Measurements from ENCODE around the gene CCDC127. TPM values are rescaled to one million over a fixed set of nuclear protein-coding genes. Genes with fewer than 3 reads are reported as not detected.
"Not testable (repeated sequence)": the region's sequence is repeated elsewhere in the genome, so short reads cannot be mapped to it uniquely, and the experiment has no call there.

The CCDC127 gene
- total and polyA plus RNA-seq, 2 of the 13 experiments (the other 11 are each of a cell fraction or from before 2014, with no cell fraction given): 2.9 to 4.3 TPM

DNA sequence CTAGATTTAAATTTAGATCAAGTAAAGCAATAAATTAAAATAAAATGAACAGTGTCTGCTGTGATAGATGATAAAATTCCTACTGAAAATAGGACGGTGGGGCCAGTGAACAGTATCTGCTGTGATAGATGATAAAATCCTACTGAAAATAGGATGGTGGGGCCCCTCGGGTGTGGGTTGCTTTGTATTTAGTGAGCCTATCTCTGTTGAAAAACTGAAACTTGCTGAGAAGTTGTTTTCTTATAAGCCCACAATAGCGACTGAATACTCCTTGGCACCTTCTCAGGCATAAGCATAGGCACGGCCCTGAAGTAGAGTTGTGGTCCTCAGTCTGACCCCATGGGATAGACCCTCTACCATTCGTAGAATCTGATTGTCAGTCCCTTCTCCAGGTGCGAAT, 5.8 kb upstream of the CCDC127 start:
- POLR2A ChIA-PET: no interaction called here
- TF ChIP-seq ZNF747 (CRISPR knock-in tag; IDR thresholded peaks at IDR 0.05; ENCODE audit: borderline replicate concordance) (no peak), ERF (CRISPR knock-in tag; IDR thresholded peaks at IDR 0.05) (no peak), SATB2 (CRISPR knock-in tag; IDR thresholded peaks at IDR 0.05) (no peak), BRCA1 (CRISPR knock-in tag; IDR thresholded peaks at IDR 0.05) (no peak), KLF16 (CRISPR knock-in tag; IDR thresholded peaks at IDR 0.05) (no peak), ZNF850 (CRISPR knock-in tag; conservative IDR thresholded peaks at IDR 0.05) (no peak), PITX1 (CRISPR knock-in tag; IDR thresholded peaks at IDR 0.05) (no peak), ZNF616 (CRISPR knock-in tag; IDR thresholded peaks at IDR 0.05; ENCODE audit: low read depth) (no peak), CBFB (CRISPR knock-in tag; IDR thresholded peaks at IDR 0.05) (no peak), ZSCAN29 (CRISPR knock-in tag; conservative IDR thresholded peaks at IDR 0.05) (no peak)
- TF ChIP-seq, protein P1, sequence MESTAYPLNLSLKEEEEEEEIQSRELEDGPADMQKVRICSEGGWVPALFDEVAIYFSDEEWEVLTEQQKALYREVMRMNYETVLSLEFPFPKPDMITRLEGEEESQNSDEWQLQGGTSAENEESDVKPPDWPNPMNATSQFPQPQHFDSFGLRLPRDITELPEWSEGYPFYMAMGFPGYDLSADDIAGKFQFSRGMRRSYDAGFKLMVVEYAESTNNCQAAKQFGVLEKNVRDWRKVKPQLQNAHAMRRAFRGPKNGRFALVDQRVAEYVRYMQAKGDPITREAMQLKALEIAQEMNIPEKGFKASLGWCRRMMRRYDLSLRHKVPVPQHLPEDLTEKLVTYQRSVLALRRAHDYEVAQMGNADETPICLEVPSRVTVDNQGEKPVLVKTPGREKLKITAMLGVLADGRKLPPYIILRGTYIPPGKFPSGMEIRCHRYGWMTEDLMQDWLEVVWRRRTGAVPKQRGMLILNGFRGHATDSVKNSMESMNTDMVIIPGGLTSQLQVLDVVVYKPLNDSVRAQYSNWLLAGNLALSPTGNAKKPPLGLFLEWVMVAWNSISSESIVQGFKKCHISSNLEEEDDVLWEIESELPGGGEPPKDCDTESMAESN (CRISPR knock-in tag; conservative IDR thresholded peaks at IDR 0.05): no peak

GRCh38 chr5:222951-223715, 5.2 kb upstream of the CCDC127 start:
- FAIRE-seq; H3K27me3 ChIP-seq (ENCODE audit: control insufficient read depth in 1 of 2, insufficient read depth in 2 of 2, low read length in 2 of 2); POLR2A ChIA-PET; H3K4me2 ChIP-seq (ENCODE audit: low read depth, low read length); H2AFZ ChIP-seq (ENCODE audit: low read length); H3K4me3 ChIP-seq (replicated peaks in 1 of 3; ENCODE audit: insufficient read depth in 1 of 3, low read depth in 2 of 3, low read length in 3 of 3); intact Hi-C loops (cut with micrococcal nuclease; ENCODE audit: unreplicated experiment); DNase-seq (ENCODE audit: low spot score); H3K27ac ChIP-seq (ENCODE audit: extremely low read length, insufficient read depth, low read length); in situ Hi-C loops (cut with HindIII; ENCODE audit: extremely low pct_ligation_motif_present, low pct_unique_long_range_greater_than_20kb); H3K9ac ChIP-seq (ENCODE audit: insufficient read depth, low read depth, low read length); CTCF ChIA-PET (ENCODE audit: low intra/inter-chr PET ratio, low total read pairs); ATAC-seq; BruUV-seq (replicated peaks); H3K9me3 ChIP-seq (ENCODE audit: low read length): not testable (repeated sequence)
- Histone ChIP-seq H3K36me3 (replicated peaks in 1 of 2; ENCODE audit: control insufficient read depth in 1 of 2, insufficient read depth in 2 of 2, low read length in 2 of 2) (peaks cover 18 to 38% of the 10 kb centered on the region in 2 experiments; a peak in 4 of 5 replicates), H4K20me1 (ENCODE audit: insufficient read depth, low read length) (peaks cover 37% of the 10 kb centered on the region), H3K4me1 (ENCODE audit: insufficient read depth, low read length) (peaks cover 31% of the 10 kb centered on the region), H3K79me2 (ENCODE audit: insufficient read depth, low read length) (peaks cover 56% of the 10 kb centered on the region)
- WGBS (ENCODE audit: low lambda C conversion rate): 83% methylated on average over 6 of the region's 6 CpGs

More for the DNA sequence above, 5.8 kb upstream of the CCDC127 start:
- Histone ChIP-seq H3K4me1 (ENCODE audit: insufficient read depth, low read length) (peaks cover 31% of the 10 kb centered on the region), H4K20me1 (ENCODE audit: insufficient read depth, low read length) (peaks cover 36% of the 10 kb centered on the region), H3K9me3 (ENCODE audit: low read length) (no peaks in the 10 kb centered on the region), H3K4me3 (replicated peaks in 1 of 3; ENCODE audit: insufficient read depth in 1 of 3, low read depth in 2 of 3, low read length in 3 of 3) (no peak overlapping the region), H2AFZ (ENCODE audit: low read length) (no peak overlapping the region), H3K27me3 (ENCODE audit: control insufficient read depth in 1 of 2, insufficient read depth in 2 of 2, low read length in 2 of 2) (no peaks in the 10 kb centered on the region), H3K9ac (ENCODE audit: insufficient read depth, low read depth, low read length) (no peak overlapping the region), H3K27ac (ENCODE audit: extremely low read length, insufficient read depth, low read length) (no peak overlapping the region), H3K36me3 (replicated peaks in 1 of 2; ENCODE audit: control insufficient read depth in 1 of 2, insufficient read depth in 2 of 2, low read length in 2 of 2) (peaks cover 20 to 44% of the 10 kb centered on the region in 2 experiments; a peak in 4 of 5 replicates), H3K79me2 (ENCODE audit: insufficient read depth, low read length) (peaks cover 51% of the 10 kb centered on the region), H3K4me2 (ENCODE audit: low read depth, low read length) (no peak overlapping the region)
- CTCF ChIA-PET (ENCODE audit: low intra/inter-chr PET ratio, low total read pairs): no interaction called here
- in situ Hi-C loops (cut with HindIII; ENCODE audit: extremely low pct_ligation_motif_present, low pct_unique_long_range_greater_than_20kb) (no loop called here), intact Hi-C loops (cut with micrococcal nuclease; ENCODE audit: unreplicated experiment) (no loop called here)
- BruUV-seq (replicated peaks): no TSS peak
- no peak for ATAC-seq
- DNase-seq (ENCODE audit: low spot score): no peak
- no peak for FAIRE-seq
- 95% methylated on average over 6 of the region's 6 CpGs for WGBS (ENCODE audit: low lambda C conversion rate)

All from HepG2 (cell line).